Panc1 (cell line): ENCODE measurements around the gene IFI16. TPM values are rescaled to one million over a fixed set of nuclear protein-coding genes. Genes with fewer than 3 reads are reported as not detected.

Source experiments
- ATAC-seq: fragments of 200-7000 bp; cut with Tn5 transposase; 2 replicates; pipeline ENCODE4 v1.9.1; 2020; ENCODE audit warnings: mild to moderate bottlenecking, moderate library complexity
- BruUV-seq: library from RNA; stranded (reverse); fragments of 400-500 nt; replicated peaks from 2 replicates; lab custom pipeline; 2021; lab: Mats Ljungman, UMichigan
- CTCF ChIA-PET: fragments of 300-600 bp; sonication (Branson Sonifier 250); formaldehyde crosslinking; loops from one replicate; lab custom pipeline; 2022; ENCODE audit warnings: antibody characterized with exemption; lab: Charles Lee
- POLR2A ChIA-PET: fragments of 300-600 bp; sonication (Branson Sonifier 250); formaldehyde crosslinking; loops from one replicate; lab custom pipeline; 2022; ENCODE audit warnings: antibody characterized with exemption; lab: Charles Lee
- DNase-seq: peaks from one replicate; pipeline ENCODE4 v3.0.0-alpha.2; 2010; ENCODE audit warnings: low read depth, low spot score
- H3K27ac ChIP-seq: 2 replicates; pipeline ENCODE4 v1.5.1; 2011; ENCODE audit warnings: mild to moderate bottlenecking, low read length, inconsistent platforms
- H3K27me3 ChIP-seq: fragments of 200-500 bp; sonication (Bioruptor generic); 2 replicates; pipeline ENCODE4 v1.6.0; 2014; ENCODE audit warnings: low read length, inconsistent platforms; ENCODE audit not compliant: control insufficient read depth, insufficient read depth
- H3K36me3 ChIP-seq: fragments of 200-500 bp; sonication (Bioruptor generic); 2 replicates; pipeline ENCODE4 v1.5.1; 2014; ENCODE audit warnings: inconsistent platforms, mild to moderate bottlenecking, low read length, moderate library complexity; ENCODE audit not compliant: control insufficient read depth, insufficient read depth
- H3K4me1 ChIP-seq: 2 replicates; pipeline ENCODE4 v1.5.1; 2011; ENCODE audit warnings: inconsistent platforms, mild to moderate bottlenecking, low read length, moderate library complexity; ENCODE audit not compliant: control insufficient read depth, insufficient read depth
- H3K4me3 ChIP-seq, 2 experiments: 2 replicates each; pipeline ENCODE4 v1.5.1; 2011 to 2012; ENCODE audit warnings: low read depth in 2 of 2, low read length in 2 of 2, mild to moderate bottlenecking in 2 of 2, inconsistent platforms in 1 of 2, moderate library complexity in 1 of 2
- H3K9me3 ChIP-seq: fragments of 200-500 bp; sonication (Bioruptor generic); 2 replicates; pipeline ENCODE4 v1.5.1; 2014; ENCODE audit warnings: low read depth, mild to moderate bottlenecking, inconsistent platforms, low read length, moderate library complexity; ENCODE audit not compliant: control insufficient read depth, insufficient read depth
- POLR2AphosphoS5 ChIP-seq: IDR thresholded peaks from 2 replicates; pipeline ENCODE4 v1.6.1; 2012; ENCODE audit warnings: mild to moderate bottlenecking, low read depth, low read length, moderate library complexity
- SIN3A ChIP-seq: IDR thresholded peaks from 2 replicates; pipeline ENCODE4 v1.6.1; 2012; ENCODE audit warnings: low read depth, mild to moderate bottlenecking, low read length, moderate library complexity, borderline replicate concordance; ENCODE audit not compliant: insufficient read depth
- TCF7L2 ChIP-seq: IDR thresholded peaks from 2 replicates; pipeline ENCODE4 v1.6.1; 2011; ENCODE audit warnings: mild to moderate bottlenecking, low read depth, low read length, inconsistent platforms
- in situ Hi-C: cut with HindIII; loops from 2 replicates; pipeline ENCODE4 v1.10.0; 2016; ENCODE audit warnings: low sequenced_read_pairs, low pct_unique_long_range_greater_than_20kb
- intact Hi-C: fragments of 100-400 bp; cut with micrococcal nuclease; formaldehyde crosslinking; loops from one replicate; pipeline ENCODE4 v1.10.0; 2022; ENCODE audit not compliant: unreplicated experiment
- total RNA-seq: library from RNA; stranded (reverse); gene quantifications from one replicate; pipeline ENCODE4 v1.2.1, GENCODE V29; 2021; ENCODE audit not compliant: unreplicated experiment
- TF ChIP-seq, protein P1 (sequence below): fragments of 450-650 bp; IDR thresholded peaks from 2 replicates; pipeline ENCODE4 v1.5.1; 2017; ENCODE audit warnings: mild to moderate bottlenecking
- TF ChIP-seq, protein P2 (sequence below), 2 experiments: IDR thresholded peaks; 2 replicates each; pipeline ENCODE4 v1.6.1; 2011 to 2012; ENCODE audit warnings: low read depth in 2 of 2, control low read depth in 1 of 2, low read length in 1 of 2, mild to moderate bottlenecking in 1 of 2, moderate library complexity in 1 of 2; ENCODE audit not compliant: insufficient read depth in 1 of 2

Gene IFI16
- total RNA-seq, 1 experiment from 2014 or later = 0.36 TPM

DNA sequence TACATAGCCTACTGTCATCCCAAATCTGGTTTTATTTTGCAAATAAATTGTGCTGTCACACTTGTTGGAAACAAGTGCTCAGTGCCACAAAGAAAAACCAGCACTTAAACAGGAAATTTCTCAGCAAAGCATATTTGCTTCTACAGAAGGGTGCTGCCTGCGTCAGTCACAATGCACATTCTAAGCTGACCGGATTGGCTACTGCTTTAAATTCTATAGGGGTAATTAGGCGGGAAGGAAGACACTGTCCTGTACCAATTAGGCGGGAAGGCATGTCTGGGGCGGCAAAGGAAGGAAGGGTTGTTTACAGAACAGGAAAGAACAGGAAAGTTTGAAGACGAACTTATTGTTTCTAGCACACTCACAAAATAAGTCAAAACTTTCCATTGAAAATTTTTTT lies 2.8 kb downstream of the IFI16 start:
- intact Hi-C loops (no loop called here), in situ Hi-C loops (no loop called here)
- H3K27ac ChIP-seq = no peak overlapping the region
- ChIA-PET CTCF (no interaction called here), POLR2A (no interaction called here)
- TF ChIP-seq SIN3A (no peak), POLR2AphosphoS5 (no peak), TCF7L2 (no peak)
- TF ChIP-seq, protein P1, sequence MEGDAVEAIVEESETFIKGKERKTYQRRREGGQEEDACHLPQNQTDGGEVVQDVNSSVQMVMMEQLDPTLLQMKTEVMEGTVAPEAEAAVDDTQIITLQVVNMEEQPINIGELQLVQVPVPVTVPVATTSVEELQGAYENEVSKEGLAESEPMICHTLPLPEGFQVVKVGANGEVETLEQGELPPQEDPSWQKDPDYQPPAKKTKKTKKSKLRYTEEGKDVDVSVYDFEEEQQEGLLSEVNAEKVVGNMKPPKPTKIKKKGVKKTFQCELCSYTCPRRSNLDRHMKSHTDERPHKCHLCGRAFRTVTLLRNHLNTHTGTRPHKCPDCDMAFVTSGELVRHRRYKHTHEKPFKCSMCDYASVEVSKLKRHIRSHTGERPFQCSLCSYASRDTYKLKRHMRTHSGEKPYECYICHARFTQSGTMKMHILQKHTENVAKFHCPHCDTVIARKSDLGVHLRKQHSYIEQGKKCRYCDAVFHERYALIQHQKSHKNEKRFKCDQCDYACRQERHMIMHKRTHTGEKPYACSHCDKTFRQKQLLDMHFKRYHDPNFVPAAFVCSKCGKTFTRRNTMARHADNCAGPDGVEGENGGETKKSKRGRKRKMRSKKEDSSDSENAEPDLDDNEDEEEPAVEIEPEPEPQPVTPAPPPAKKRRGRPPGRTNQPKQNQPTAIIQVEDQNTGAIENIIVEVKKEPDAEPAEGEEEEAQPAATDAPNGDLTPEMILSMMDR = no peak
- TF ChIP-seq, protein P2, sequence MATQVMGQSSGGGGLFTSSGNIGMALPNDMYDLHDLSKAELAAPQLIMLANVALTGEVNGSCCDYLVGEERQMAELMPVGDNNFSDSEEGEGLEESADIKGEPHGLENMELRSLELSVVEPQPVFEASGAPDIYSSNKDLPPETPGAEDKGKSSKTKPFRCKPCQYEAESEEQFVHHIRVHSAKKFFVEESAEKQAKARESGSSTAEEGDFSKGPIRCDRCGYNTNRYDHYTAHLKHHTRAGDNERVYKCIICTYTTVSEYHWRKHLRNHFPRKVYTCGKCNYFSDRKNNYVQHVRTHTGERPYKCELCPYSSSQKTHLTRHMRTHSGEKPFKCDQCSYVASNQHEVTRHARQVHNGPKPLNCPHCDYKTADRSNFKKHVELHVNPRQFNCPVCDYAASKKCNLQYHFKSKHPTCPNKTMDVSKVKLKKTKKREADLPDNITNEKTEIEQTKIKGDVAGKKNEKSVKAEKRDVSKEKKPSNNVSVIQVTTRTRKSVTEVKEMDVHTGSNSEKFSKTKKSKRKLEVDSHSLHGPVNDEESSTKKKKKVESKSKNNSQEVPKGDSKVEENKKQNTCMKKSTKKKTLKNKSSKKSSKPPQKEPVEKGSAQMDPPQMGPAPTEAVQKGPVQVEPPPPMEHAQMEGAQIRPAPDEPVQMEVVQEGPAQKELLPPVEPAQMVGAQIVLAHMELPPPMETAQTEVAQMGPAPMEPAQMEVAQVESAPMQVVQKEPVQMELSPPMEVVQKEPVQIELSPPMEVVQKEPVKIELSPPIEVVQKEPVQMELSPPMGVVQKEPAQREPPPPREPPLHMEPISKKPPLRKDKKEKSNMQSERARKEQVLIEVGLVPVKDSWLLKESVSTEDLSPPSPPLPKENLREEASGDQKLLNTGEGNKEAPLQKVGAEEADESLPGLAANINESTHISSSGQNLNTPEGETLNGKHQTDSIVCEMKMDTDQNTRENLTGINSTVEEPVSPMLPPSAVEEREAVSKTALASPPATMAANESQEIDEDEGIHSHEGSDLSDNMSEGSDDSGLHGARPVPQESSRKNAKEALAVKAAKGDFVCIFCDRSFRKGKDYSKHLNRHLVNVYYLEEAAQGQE (IDR thresholded peaks at IDR 0.05; ENCODE audit: insufficient read depth in 1 of 2, low read depth in 2 of 2, low read length in 1 of 2) = no peak
- DNase-seq (no peak), ATAC-seq (no peak)
- H3K9me3 ChIP-seq = no peaks in the 10 kb centered on the region
- no peaks in the 10 kb centered on the region for H3K36me3 ChIP-seq
- BruUV-seq = no TSS peak
- H3K4me1 ChIP-seq = no peaks in the 10 kb centered on the region
- peaks cover 2% of the 10 kb centered on the region; the same call in 1 of the 2 replicates for H3K27me3 ChIP-seq
- no peak overlapping the region for H3K4me3 ChIP-seq

- no peak for DNase-seq
- in situ Hi-C loops (no loop called here), intact Hi-C loops (no loop called here)
- no peaks in the 10 kb centered on the region for H3K4me1 ChIP-seq
- no peaks in the 10 kb centered on the region for H3K9me3 ChIP-seq
- no TSS peak for BruUV-seq
- H3K4me3 ChIP-seq = no peak overlapping the region
- no peak for ATAC-seq
- TF ChIP-seq, protein P1 = no peak
- TF ChIP-seq SIN3A (no peak), TCF7L2 (no peak)
- TF ChIP-seq, protein P2 (IDR thresholded peaks at IDR 0.05; ENCODE audit: insufficient read depth in 1 of 2, low read depth in 2 of 2, low read length in 1 of 2) = no peak
- no peak overlapping the region for H3K27ac ChIP-seq
- H3K36me3 ChIP-seq = no peaks in the 10 kb centered on the region
- ChIA-PET POLR2A (no interaction called here), CTCF (no interaction called here)
- H3K27me3 ChIP-seq = peaks cover 2% of the 10 kb centered on the region
These were observed 4.4 kb downstream of the IFI16 start for GRCh38 chr1:159014003-159014571.
